MM.1S (cell line): ENCODE data around the gene EEF2K.

Experiments
- CTCF ChIP-seq: fragments of 300-600 bp; sonication (generic); IDR thresholded peaks from 2 replicates; pipeline ENCODE4 v1.5.1; 2016; ENCODE audit warnings: antibody characterized with exemption, low read length, mixed read lengths
- EZH2 ChIP-seq: fragments of 300-600 bp; sonication (generic); optimal IDR thresholded peaks from 2 replicates; pipeline ENCODE3; 2017; ENCODE audit warnings: low read depth, mild to moderate bottlenecking, antibody characterized with exemption, low read length, mixed read lengths
- EZH2phosphoT487 ChIP-seq: fragments of 300-600 bp; sonication (generic); IDR thresholded peaks from 2 replicates; pipeline ENCODE4 v1.6.1; 2018; ENCODE audit warnings: antibody characterized with exemption, low read length

DNA sequence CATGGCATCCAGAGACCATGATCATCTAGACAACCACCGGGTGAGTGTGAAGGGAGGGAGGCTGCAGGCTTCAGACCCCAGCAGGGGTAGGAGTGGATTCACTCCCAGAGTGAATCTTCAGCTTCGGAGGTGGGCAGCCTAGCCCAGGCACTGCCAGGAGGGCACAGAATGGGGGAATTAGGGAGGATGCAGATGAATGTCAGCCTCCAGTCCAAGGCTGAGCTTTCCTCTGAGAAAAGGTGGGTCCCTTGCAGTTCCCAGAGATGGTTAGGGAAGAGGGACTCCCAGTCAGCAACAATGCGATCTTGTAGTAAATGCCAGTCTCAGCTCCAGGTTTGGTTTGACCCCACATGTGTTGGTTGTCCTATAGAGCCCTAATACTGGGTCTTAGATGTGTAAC is 54.4 kb downstream of the EEF2K start:
- no peak for TF ChIP-seq CTCF
- TF ChIP-seq EZH2, result no peak
- TF ChIP-seq EZH2phosphoT487, result no peak
